HEK293T (cell line): ENCODE data around the gene IGLL1.

Experiments used
- CTCF ChIA-PET: fragments of 350-600 bp; formaldehyde crosslinking; extraction: SDS; loops from one replicate; lab custom pipeline; 2021; ENCODE audit warnings: antibody characterized with exemption, inconsistent platforms; lab: Yijun Ruan, JAX
- POLR2A ChIA-PET: fragments of 350-600 bp; formaldehyde crosslinking; extraction: SDS; loops from one replicate; lab custom pipeline; 2020; ENCODE audit warnings: antibody characterized with exemption, inconsistent platforms; lab: Yijun Ruan, JAX
- DNase-seq: peaks from one replicate; pipeline ENCODE4 v3.0.0; 2012; ENCODE audit warnings: mixed read lengths; ENCODE audit errors: extremely low spot score
- ARNT ChIP-seq: fragments of 450-650 bp; IDR thresholded peaks from 2 replicates; pipeline ENCODE4 v1.6.1; 2017; ENCODE audit warnings: mild to moderate bottlenecking
- BHLHE40 ChIP-seq: fragments of 450-650 bp; IDR thresholded peaks from 2 replicates; pipeline ENCODE4 v1.6.1; 2016; ENCODE audit warnings: mild to moderate bottlenecking, moderate library complexity, borderline replicate concordance
- CTBP1 ChIP-seq: fragments of 450-650 bp; IDR thresholded peaks from 2 replicates; pipeline ENCODE4 v1.6.1; 2016; ENCODE audit warnings: borderline replicate concordance
- ELF4 ChIP-seq: fragments of 450-650 bp; IDR thresholded peaks from 2 replicates; pipeline ENCODE4 v1.6.1; 2017; ENCODE audit warnings: antibody characterized with exemption
- FOXA1 ChIP-seq: fragments of 450-650 bp; IDR thresholded peaks from 2 replicates; pipeline ENCODE4 v1.6.1; 2016; ENCODE audit warnings: mild to moderate bottlenecking
- FOXK2 ChIP-seq: fragments of 450-650 bp; IDR thresholded peaks from 2 replicates; pipeline ENCODE4 v1.6.1; 2016; ENCODE audit warnings: mild to moderate bottlenecking
- FOXM1 ChIP-seq: fragments of 450-650 bp; IDR thresholded peaks from 2 replicates; pipeline ENCODE4 v1.6.1; 2017; ENCODE audit warnings: mild to moderate bottlenecking, borderline replicate concordance
- HDGF ChIP-seq: fragments of 450-650 bp; IDR thresholded peaks from 2 replicates; pipeline ENCODE4 v1.6.1; 2017; ENCODE audit warnings: antibody characterized with exemption, borderline replicate concordance
- L3MBTL2 ChIP-seq: fragments of 450-650 bp; conservative IDR thresholded peaks from 2 replicates; pipeline ENCODE4 v1.6.1; 2016; ENCODE audit warnings: mild to moderate bottlenecking
- LEF1 ChIP-seq: fragments of 450-650 bp; IDR thresholded peaks from 2 replicates; pipeline ENCODE4 v1.6.1; 2017; ENCODE audit warnings: mild to moderate bottlenecking, borderline replicate concordance
- NFRKB ChIP-seq: fragments of 450-650 bp; IDR thresholded peaks from 2 replicates; pipeline ENCODE4 v1.6.1; 2016; ENCODE audit warnings: mild to moderate bottlenecking, moderate library complexity
- PKNOX1 ChIP-seq: fragments of 450-650 bp; IDR thresholded peaks from 2 replicates; pipeline ENCODE4 v1.6.1; 2016
- SP1 ChIP-seq: fragments of 450-650 bp; IDR thresholded peaks from 2 replicates; pipeline ENCODE4 v1.6.1; 2017
- SUZ12 ChIP-seq: fragments of 450-650 bp; IDR thresholded peaks from 2 replicates; pipeline ENCODE4 v1.6.1; 2016; ENCODE audit warnings: mild to moderate bottlenecking
- TARDBP ChIP-seq: fragments of 450-650 bp; IDR thresholded peaks from 2 replicates; pipeline ENCODE4 v1.6.1; 2016
- ZNF384 ChIP-seq: fragments of 450-650 bp; IDR thresholded peaks from 2 replicates; pipeline ENCODE4 v1.6.1; 2016

Gene IGLL1

GRCh38 chr22:23553924-23554870 is 25.9 kb downstream of the IGLL1 start:
- DNase-seq = no peak
- ChIA-PET POLR2A (no interaction called here), CTCF (no interaction called here)
- TF ChIP-seq HDGF (no peak), ZNF384 (no peak), TARDBP (no peak), NFRKB (no peak), SUZ12 (no peak), ELF4 (no peak), BHLHE40 (no peak), ARNT (no peak), L3MBTL2 (no peak), SP1 (no peak), FOXM1 (no peak), FOXK2 (no peak)

- no peak for DNase-seq
- POLR2A ChIA-PET = interaction anchor here (0.8 kb wide), 1 partner anchor 304 kb away, joined by 3 read pairs; no protein-coding TSS in a partner anchor
- TF ChIP-seq FOXA1 (no peak), CTBP1 (no peak), ELF4 (no peak), LEF1 (no peak), FOXK2 (no peak), ARNT (no peak), L3MBTL2 (no peak), HDGF (no peak), NFRKB (no peak), PKNOX1 (no peak), BHLHE40 (no peak), ZNF384 (no peak), FOXM1 (no peak), SUZ12 (no peak)
- CTCF ChIA-PET = no interaction called here
Observed at GRCh38 chr22:23553438-23553837, 26.7 kb downstream of the IGLL1 start.

- TF ChIP-seq NFRKB (no peak), LEF1 (no peak), L3MBTL2 (no peak), ELF4 (no peak), FOXA1 (no peak), ZNF384 (no peak), FOXM1 (no peak), FOXK2 (no peak), SUZ12 (no peak), BHLHE40 (no peak), PKNOX1 (no peak)
- ChIA-PET POLR2A (no interaction called here), CTCF (no interaction called here)
- DNase-seq = no peak
Observed at GRCh38 chr22:23552573-23552972, 27.5 kb downstream of the IGLL1 start.

GRCh38 chr22:23551385-23551784 is 28.7 kb downstream of the IGLL1 start:
- ChIA-PET POLR2A (no interaction called here), CTCF (no interaction called here)
- DNase-seq = no peak
- TF ChIP-seq ZNF384 (no peak), ARNT (no peak), FOXA1 (no peak), SP1 (no peak), BHLHE40 (no peak), NFRKB (no peak), PKNOX1 (no peak), FOXK2 (no peak), LEF1 (no peak)

GRCh38 chr22:23550049-23550650 is 29.9 kb downstream of the IGLL1 start:
- TF ChIP-seq L3MBTL2 (no peak), CTBP1 (no peak), SP1 (no peak), SUZ12 (no peak), ZNF384 (no peak), ARNT (no peak), PKNOX1 (no peak), ELF4 (no peak), NFRKB (no peak), TARDBP (no peak), BHLHE40 (no peak), FOXA1 (no peak), FOXK2 (no peak), HDGF (no peak), LEF1 (no peak), FOXM1 (no peak)
- no peak for DNase-seq
- POLR2A ChIA-PET = no interaction called here
- CTCF ChIA-PET = no interaction called here
